ENCODE results near the gene TMEM217. TPM values are rescaled to one million over a fixed set of nuclear protein-coding genes. Genes with fewer than 3 reads are reported as not detected.

Gene TMEM217
- total RNA-seq, 2 experiments from 2014 or later, result 3.5 to 4.9 TPM

GRCh38 chr6:37168163-37168758 lies 89.7 kb downstream of the TMEM217 start:
- H3K9me3 Mint-ChIP-seq, result no peaks in the 10 kb centered on the region
- no peak for DNase-seq
- peak overlapping the region; percentile 91 for H3K4me3 Mint-ChIP-seq
- H3K36me3 Mint-ChIP-seq, result peaks cover 26% of the 10 kb centered on the region
- peaks cover 25% of the 10 kb centered on the region for H3K4me1 Mint-ChIP-seq
- H3K27me3 Mint-ChIP-seq, result no peaks in the 10 kb centered on the region
- H3K27ac Mint-ChIP-seq, result peak overlapping the region; percentile 98

- Mint-ChIP-seq H3K4me1 (peaks cover 7% of the 10 kb centered on the region), H3K4me3 (no peak overlapping the region)
Observed at GRCh38 chr6:37162740-37163139, 95.2 kb downstream of the TMEM217 start.

More at GRCh38 chr6:37162740-37163139, 95.2 kb downstream of the TMEM217 start:
- Mint-ChIP-seq H3K9me3 (no peaks in the 10 kb centered on the region), H3K27me3 (no peaks in the 10 kb centered on the region), H3K36me3 (no peaks in the 10 kb centered on the region), H3K27ac (no peak overlapping the region)
- no peak for DNase-seq

Other genes starting within 250 kb of the TMEM217 start
- 100 to 1,000 TPM; 166 to 168 TPM for gene PIM1, start 88.0 kb downstream of the TMEM217 start, total RNA-seq
- 10 to 100 TPM; 13.0 to 13.9 TPM for gene TBC1D22B, start 372 bp downstream of the TMEM217 start, total RNA-seq
- gene RNF8, start 95.8 kb upstream of the TMEM217 start, total RNA-seq, result 10 to 100 TPM; 27.8 to 29.2 TPM
- gene CMTR1, start 175.1 kb upstream of the TMEM217 start, total RNA-seq, result 10 to 100 TPM; 53.3 to 55.2 TPM
- 10 to 100 TPM; 50.0 to 51.0 TPM for gene CCDC167, start 241.7 kb upstream of the TMEM217 start, total RNA-seq

Data from activated naive CD8-positive, alpha-beta T cell treated with anti-CD3 and anti-CD28 coated beads for 36 hours (primary cell).